SK-N-MC (cell line): ENCODE data around the gene BHLHA15.
A peak's percentile ranks its signal among the peaks of the same experiment; 100 is the strongest.

ENCODE experiments used
- DNase-seq: peaks from one replicate; pipeline ENCODE4 v3.0.0-alpha.2; 2011; ENCODE audit warnings: low read depth, low spot score
- H3K27ac ChIP-seq: fragments of 200-600 bp; sonication (generic); 2 replicates; pipeline ENCODE4 v1.5.1; 2016; ENCODE audit warnings: mixed run types
- H3K36me3 ChIP-seq: fragments of 200-600 bp; sonication (generic); 2 replicates; pipeline ENCODE4 v1.6.1; 2017; ENCODE audit warnings: antibody characterized with exemption, low read length, mixed read lengths; ENCODE audit not compliant: insufficient read depth
- H3K4me3 ChIP-seq: fragments of 200-600 bp; sonication (generic); 2 replicates; pipeline ENCODE4 v1.5.1; 2016
- H3K9ac ChIP-seq: fragments of 200-600 bp; sonication (generic); 2 replicates; pipeline ENCODE4 v1.8.0; 2017; ENCODE audit warnings: mixed run types, mixed read lengths; ENCODE audit not compliant: insufficient read length
- H3K9me3 ChIP-seq: fragments of 200-600 bp; sonication (generic); 2 replicates; pipeline ENCODE4 v1.6.1; 2017; ENCODE audit warnings: low read depth, mild to moderate bottlenecking, antibody characterized with exemption, low read length, moderate library complexity, mixed read lengths
- EZH2 ChIP-seq: fragments of 200-600 bp; sonication (generic); IDR thresholded peaks from one replicate; pipeline ENCODE4 v1.6.1; 2017; ENCODE audit warnings: antibody characterized with exemption
- FOXP2 ChIP-seq: optimal IDR thresholded peaks from 2 replicates; pipeline ENCODE3; 2011; ENCODE audit warnings: mild to moderate bottlenecking, moderate library complexity; ENCODE audit not compliant: insufficient read depth; ENCODE audit errors: extremely low read length, control extremely low read depth
- POLR2AphosphoS5 ChIP-seq: IDR thresholded peaks from 2 replicates; pipeline ENCODE4 v1.6.1; 2012; ENCODE audit warnings: mild to moderate bottlenecking, low read depth, low read length, borderline replicate concordance

BHLHA15 gene

DNA sequence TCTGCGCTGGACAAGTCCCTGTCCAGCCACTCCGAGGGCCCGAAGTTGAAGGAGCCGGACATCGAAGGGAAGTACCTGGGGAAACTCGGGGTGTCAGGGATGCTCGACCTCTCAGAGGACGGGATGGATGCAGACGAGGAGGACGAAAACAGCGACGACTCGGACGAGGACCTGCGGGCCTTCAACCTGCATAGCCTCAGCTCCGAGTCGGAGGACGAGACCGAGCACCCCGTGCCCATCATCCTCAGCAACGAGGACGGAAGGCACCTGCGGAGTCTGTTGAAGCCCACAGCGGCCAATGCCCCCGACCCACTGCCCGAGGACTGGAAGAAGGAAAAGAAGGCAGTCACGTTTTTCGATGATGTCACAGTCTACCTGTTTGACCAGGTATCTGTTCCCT, 17.1 kb upstream of the BHLHA15 start:
- Histone ChIP-seq H3K9ac (no peak overlapping the region), H3K36me3 (peaks cover 4% of the 10 kb centered on the region; the same call in 1 of the 2 replicates), H3K27ac (no peak overlapping the region), H3K4me3 (no peak overlapping the region), H3K9me3 (no peaks in the 10 kb centered on the region)
- no peak for TF ChIP-seq POLR2AphosphoS5
- no peak for TF ChIP-seq EZH2
- TF ChIP-seq FOXP2 = no peak
- no peak for DNase-seq

GRCh38 chr7:98194672-98195457, 16.4 kb upstream of the BHLHA15 start:
- Histone ChIP-seq H3K9ac (no peak overlapping the region), H3K4me3 (no peak overlapping the region), H3K36me3 (peaks cover 4% of the 10 kb centered on the region; the same call in 1 of the 2 replicates), H3K9me3 (no peaks in the 10 kb centered on the region), H3K27ac (no peak overlapping the region)
- no peak for DNase-seq
- TF ChIP-seq POLR2AphosphoS5 (no peak), FOXP2 (no peak), EZH2 (no peak)

GRCh38 chr7:98196706-98197605, 14.3 kb upstream of the BHLHA15 start:
- no peak overlapping the region for H3K9ac ChIP-seq
- TF ChIP-seq EZH2 = no peak
- no peak for TF ChIP-seq POLR2AphosphoS5
- TF ChIP-seq FOXP2 = no peak
- no peaks in the 10 kb centered on the region for H3K9me3 ChIP-seq
- 0 out of 2 replicates have a peak overlapping the region, but pooled peaks have one; percentile 26 for H3K27ac ChIP-seq
- no peak overlapping the region for H3K4me3 ChIP-seq
- no peak for DNase-seq
- H3K36me3 ChIP-seq = peaks cover 4% of the 10 kb centered on the region; the same call in 1 of the 2 replicates

GRCh38 chr7:98199131-98199530, 12.1 kb upstream of the BHLHA15 start:
- Histone ChIP-seq H3K27ac (no peak overlapping the region), H3K9me3 (no peaks in the 10 kb centered on the region), H3K36me3 (no peaks in the 10 kb centered on the region; the same call in 1 of the 2 replicates), H3K9ac (no peak overlapping the region), H3K4me3 (no peak overlapping the region)
- no peak for DNase-seq
- TF ChIP-seq FOXP2 (no peak), POLR2AphosphoS5 (no peak), EZH2 (no peak)

- peaks cover 4% of the 10 kb centered on the region; the same call in 1 of the 2 replicates for H3K36me3 ChIP-seq
- TF ChIP-seq EZH2 (no peak), FOXP2 (no peak), POLR2AphosphoS5 (no peak)
- no peak overlapping the region for H3K9ac ChIP-seq
- DNase-seq = no peak
- H3K9me3 ChIP-seq = no peaks in the 10 kb centered on the region
- no peak overlapping the region for H3K27ac ChIP-seq
- H3K4me3 ChIP-seq = no peak overlapping the region
These were observed 10.9 kb upstream of the BHLHA15 start for GRCh38 chr7:98200364-98200763.

DNA sequence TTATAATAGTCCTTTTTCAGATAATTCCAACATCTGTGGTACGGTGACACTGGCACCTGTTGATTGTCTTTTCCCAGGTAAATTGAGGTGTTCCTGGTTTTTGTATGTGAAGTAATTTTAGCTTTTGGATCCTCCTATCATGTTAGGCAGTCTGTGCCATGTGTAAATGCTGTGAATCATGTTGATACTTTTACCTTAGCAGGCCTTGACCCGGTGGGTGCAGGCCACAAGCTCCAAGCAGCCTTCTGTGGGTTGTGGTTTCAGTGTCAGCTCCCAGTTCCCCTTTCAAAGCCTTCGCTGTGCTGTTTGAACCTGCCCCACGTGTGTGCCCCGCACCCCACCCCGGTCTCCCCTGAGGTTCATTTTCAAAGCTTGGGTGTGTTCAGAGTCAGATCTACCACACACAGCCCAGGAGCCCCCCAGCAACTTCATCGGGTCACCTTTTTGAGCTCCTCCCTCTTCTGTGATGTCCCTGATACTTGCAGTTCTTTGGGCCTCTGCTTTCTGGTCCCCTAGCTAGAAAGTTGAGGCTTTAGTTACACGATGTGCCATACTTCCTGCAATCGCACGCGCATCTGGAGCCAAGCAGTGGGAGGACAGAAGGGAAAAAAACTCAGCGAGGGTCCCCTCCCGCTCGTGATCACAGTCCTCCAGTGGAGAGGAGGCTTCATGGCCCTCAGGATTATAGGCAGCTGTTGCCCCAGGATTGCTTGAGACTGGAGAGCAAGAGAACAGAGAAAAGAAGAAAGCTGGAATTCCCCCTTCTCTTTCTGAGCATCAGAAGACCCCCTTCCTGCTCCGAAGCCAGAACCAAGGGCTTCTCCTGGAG, 8.7 kb upstream of the BHLHA15 start:
- Histone ChIP-seq H3K4me3 (no peak overlapping the region), H3K36me3 (peaks cover 9% of the 10 kb centered on the region; the same call in 1 of the 2 replicates), H3K9ac (no peak overlapping the region), H3K27ac (no peak overlapping the region), H3K9me3 (no peaks in the 10 kb centered on the region)
- no peak for DNase-seq
- TF ChIP-seq POLR2AphosphoS5 = no peak
- TF ChIP-seq FOXP2 = no peak
- TF ChIP-seq EZH2 = no peak

- H3K27ac ChIP-seq = no peak overlapping the region
- H3K9ac ChIP-seq = no peak overlapping the region
- TF ChIP-seq EZH2 (no peak), POLR2AphosphoS5 (no peak), FOXP2 (no peak)
- no peak for DNase-seq
- peaks cover 9% of the 10 kb centered on the region; the same call in 1 of the 2 replicates for H3K36me3 ChIP-seq
- H3K9me3 ChIP-seq = no peaks in the 10 kb centered on the region
- no peak overlapping the region for H3K4me3 ChIP-seq
These were observed 7.8 kb upstream of the BHLHA15 start for GRCh38 chr7:98203261-98203963.
